Hepatocyte (in vitro differentiated cells): ENCODE data around the gene KRT78.

Experiments
- CTCF ChIP-seq: fragments of 200-600 bp; sonication (generic); IDR thresholded peaks from 2 replicates; pipeline ENCODE4 v1.5.1; 2016; ENCODE audit warnings: antibody characterized with exemption, mild to moderate bottlenecking; ENCODE audit not compliant: poor library complexity
- EZH2 ChIP-seq: fragments of 200-600 bp; sonication (generic); IDR thresholded peaks from 2 replicates; pipeline ENCODE4 v1.6.1; 2016; ENCODE audit warnings: antibody characterized with exemption, mild to moderate bottlenecking, borderline replicate concordance
- EZH2phosphoT487 ChIP-seq: fragments of 200-600 bp; sonication (generic); IDR thresholded peaks from one replicate; pipeline ENCODE4 v1.6.1; 2018; ENCODE audit warnings: antibody characterized with exemption, mild to moderate bottlenecking, low read depth, moderate library complexity; ENCODE audit not compliant: unreplicated experiment, severe bottlenecking

GRCh38 chr12:52798671-52799504 lies 49.9 kb downstream of the KRT78 start:
- TF ChIP-seq CTCF = no peak
- TF ChIP-seq EZH2 = no peak
- TF ChIP-seq EZH2phosphoT487 = no peak
